K562 (cell line): ENCODE results near the gene RIMKLB. TPM values are rescaled to one million over a fixed set of nuclear protein-coding genes. Genes with fewer than 3 reads are reported as not detected.
"Not testable (repeated sequence)": the region's sequence is repeated elsewhere in the genome, so short reads cannot be mapped to it uniquely, and the experiment has no call there.

ENCODE experiments used
- ATAC-seq: fragments of 200-7000 bp; cut with Tn5 transposase; 3 replicates; pipeline ENCODE4 v1.9.1; 2020; ENCODE audit warnings: moderate library complexity
- BruUV-seq: library from RNA; stranded (reverse); fragments of 400-500 nt; replicated peaks from 2 replicates; lab custom pipeline; 2021; lab: Mats Ljungman, UMichigan
- CTCF ChIA-PET: fragments of 300-600 bp; formaldehyde crosslinking; extraction: SDS; loops from one replicate; lab custom pipeline; 2021; ENCODE audit warnings: low intra/inter-chr PET ratio; lab: Yijun Ruan, JAX
- POLR2A ChIA-PET: fragments of 300-600, 350-650 bp; sonication (Branson Sonifier 250); formaldehyde crosslinking; extraction: SDS; loops from one replicate; lab custom pipeline; 2021; ENCODE audit warnings: antibody characterized with exemption, inconsistent platforms; lab: Yijun Ruan, JAX
- DNase-seq, 4 experiments: peaks; one replicate each; pipeline versions ENCODE4 v3.0.0 to v3.0.0-alpha.2; 2011 to 2018; ENCODE audit warnings: low spot score in 3 of 4, mixed read lengths in 3 of 4; ENCODE audit errors: extremely low read depth in 1 of 4
- FAIRE-seq: peaks from 2 replicates; lab custom pipeline; 2011; peaks lifted over from hg19 to GRCh38; lab: Jason Lieb, UNC
- H2AFZ ChIP-seq: 2 replicates; pipeline ENCODE4 v1.6.0; 2011; ENCODE audit warnings: low read depth, low read length, control low read depth, inconsistent platforms
- H3K27ac ChIP-seq: fragments of 200-600 bp; 3 replicates; pipeline ENCODE4 v1.8.0; 2011; ENCODE audit warnings: low read depth, mild to moderate bottlenecking, control low read depth, inconsistent platforms, low read length, moderate library complexity, mixed read lengths; ENCODE audit errors: extremely low read depth
- H3K27me3 ChIP-seq, 2 experiments: fragments of 300-600 bp in 1 of 2; 2 replicates in 1 of 2; 3 replicates in 1 of 2; pipeline versions ENCODE4 v1.6.0 to v1.8.0; 2011; ENCODE audit warnings: inconsistent platforms in 2 of 2, low read length in 2 of 2, mild to moderate bottlenecking in 1 of 2, mixed read lengths in 1 of 2, moderate library complexity in 1 of 2; ENCODE audit not compliant: control insufficient read depth in 2 of 2, insufficient read depth in 2 of 2
- H3K36me3 ChIP-seq: fragments of 300-600 bp; 3 replicates; pipeline ENCODE4 v1.8.0; 2011; ENCODE audit warnings: mild to moderate bottlenecking, low read length, inconsistent platforms; ENCODE audit not compliant: control insufficient read depth, insufficient read depth
- H3K4me1 ChIP-seq, 2 experiments: fragments of 200-600 bp in 1 of 2; replicated peaks in 1 of 2; 2 replicates in 1 of 2; 3 replicates in 1 of 2; pipeline versions ENCODE4 v1.5.1 to v1.8.0; 2011; ENCODE audit warnings: inconsistent platforms in 2 of 2, low read length in 2 of 2, mild to moderate bottlenecking in 1 of 2, mixed read lengths in 1 of 2, moderate library complexity in 1 of 2; ENCODE audit not compliant: control insufficient read depth in 2 of 2, insufficient read depth in 2 of 2
- H3K4me2 ChIP-seq: 2 replicates; pipeline ENCODE4 v1.6.1; 2011; ENCODE audit warnings: low read length, control low read depth, inconsistent platforms, mixed read lengths; ENCODE audit not compliant: insufficient read depth
- H3K4me3 ChIP-seq: fragments of 200-600 bp; sonication (generic), shearing (Covaris generic); 2 replicates; pipeline ENCODE4 v1.5.1; 2016; ENCODE audit warnings: control low read depth, inconsistent platforms
- H3K79me2 ChIP-seq: fragments of 200-600 bp; 3 replicates; pipeline ENCODE4 v1.8.0; 2011; ENCODE audit warnings: low read length, inconsistent platforms; ENCODE audit not compliant: control insufficient read depth, insufficient read depth
- H3K9ac ChIP-seq, 2 experiments: 2 replicates each; pipeline versions ENCODE4 v1.6.0 to v1.6.1; 2011; ENCODE audit warnings: low read depth in 2 of 2, low read length in 2 of 2, control low read depth in 1 of 2, inconsistent platforms in 1 of 2, mild to moderate bottlenecking in 1 of 2, mixed read lengths in 1 of 2; ENCODE audit not compliant: insufficient read depth in 1 of 2
- H3K9me1 ChIP-seq: one replicate; pipeline ENCODE4 v1.6.0; 2011; ENCODE audit warnings: inconsistent platforms, mild to moderate bottlenecking, low read length, moderate library complexity; ENCODE audit not compliant: control insufficient read depth, insufficient read depth
- H3K9me3 ChIP-seq: replicated peaks from 2 replicates; pipeline ENCODE4 v1.5.1; 2011; ENCODE audit warnings: low read depth, low read length, inconsistent platforms; ENCODE audit not compliant: control insufficient read depth, insufficient read depth
- H4K20me1 ChIP-seq: replicated peaks from 2 replicates; pipeline ENCODE4 v1.6.1; 2011; ENCODE audit warnings: low read length, inconsistent platforms, mixed read lengths; ENCODE audit not compliant: control insufficient read depth, insufficient read depth
- NCOA2 ChIP-seq, 2 experiments: fragments of 450-650 bp; IDR thresholded peaks; 2 replicates each; pipeline ENCODE4 v1.6.1; 2018; ENCODE audit warnings: mild to moderate bottlenecking in 2 of 2, moderate library complexity in 1 of 2; ENCODE audit not compliant: partially characterized antibody in 2 of 2
- WGBS: fragments of 100-300 bp; shearing (Covaris generic); methylation state at CpG from one replicate; pipeline ENCODE4 v1.1.6; 2016; ENCODE audit warnings: low coverage, mixed read lengths; ENCODE audit not compliant: insufficient coverage; ENCODE audit errors: missing lambda C conversion rate; 5-methylcytosine and 5-hydroxymethylcytosine counted together
- in situ Hi-C: fragments of 300-500 bp; cut with MboI; formaldehyde crosslinking; loops from 4 replicates; pipeline ENCODE4 v1.15.0; 2018; ENCODE audit warnings: inconsistent platforms, mixed read lengths
- intact Hi-C: fragments of 100-400 bp; cut with micrococcal nuclease; formaldehyde crosslinking; loops from 2 replicates; pipeline ENCODE4 v1.14.2; 2022
- polyA plus RNA-seq, 8 experiments: library from polyadenylated mRNA; depleted of rRNA in 4 of 8; stranded (reverse) in 5 of 8; unstranded in 3 of 8; fragments of >200 nt; fragmentation: Nextera tagmentation in 2 of 8; fragmentation: Illumina TruSeq in 1 of 8; extraction: Ambion mirVana in 2 of 8; extraction: Trizol in 1 of 8; gene quantifications; 2 replicates each; pipeline versions ENCODE4 v1.2.1 to v1.2.3, GENCODE V29; 2011 to 2014; ENCODE audit warnings: inconsistent platforms in 1 of 8, missing spikeins in 1 of 8
- total RNA-seq, 7 experiments: library from RNA; depleted of rRNA in 6 of 7; stranded (reverse); fragments of >200 nt in 6 of 7; fragmentation: Illumina TruSeq in 2 of 7; extraction: Trizol in 2 of 7; gene quantifications; 2 replicates each; pipeline versions ENCODE4 v1.2.1 to v1.2.3, GENCODE V29; 2011 to 2021; ENCODE audit warnings: low replicate concordance in 1 of 7

The RIMKLB gene
- total and polyA plus RNA-seq, 9 of the 15 experiments (the other 6 are each of a cell fraction or from before 2014, with no cell fraction given), result 6.5 to 22.8 (median 17.2) TPM

DNA sequence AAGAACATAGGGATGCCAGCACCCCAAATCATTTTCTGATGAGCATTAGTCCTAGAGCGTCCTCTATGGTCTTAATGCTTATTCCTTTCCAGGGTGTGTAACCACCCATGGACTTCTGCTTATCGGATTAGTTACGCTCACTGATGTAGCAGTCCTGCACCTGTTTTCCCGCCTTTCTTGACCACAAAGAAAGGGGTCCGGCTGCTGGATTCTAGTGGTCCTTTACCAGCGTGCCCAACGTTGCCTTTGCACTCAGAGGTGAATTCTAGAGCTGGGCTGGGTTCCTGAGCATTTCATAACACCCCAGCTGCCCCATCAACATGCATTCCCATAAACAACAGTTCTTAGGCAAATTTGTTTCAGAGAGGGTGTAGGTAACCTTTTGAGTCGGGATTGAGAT lies 68.3 kb downstream of the RIMKLB start:
- H3K27ac ChIP-seq, H3K27me3 ChIP-seq, H3K4me1 ChIP-seq, BruUV-seq, in situ Hi-C loops, H3K9me3 ChIP-seq, CTCF ChIA-PET, FAIRE-seq, H3K4me3 ChIP-seq, H3K36me3 ChIP-seq, H3K9me1 ChIP-seq, POLR2A ChIA-PET, ATAC-seq, H2AFZ ChIP-seq, intact Hi-C loops, DNase-seq, H3K9ac ChIP-seq, H3K79me2 ChIP-seq, H4K20me1 ChIP-seq, H3K4me2 ChIP-seq: not testable (repeated sequence)
- 88% methylated on average over 5 of the region's 8 CpGs for whole genome bisulfite sequencing

- intact Hi-C loops (no loop called here), in situ Hi-C loops (no loop called here)
- ATAC-seq, result no peak
- POLR2A ChIA-PET, result no interaction called here
- Histone ChIP-seq H3K9me1 (no peaks in the 10 kb centered on the region), H3K4me1 (no peaks in the 10 kb centered on the region; a peak in 2 of 5 replicates), H3K27me3 (no peaks in the 10 kb centered on the region), H3K4me2 (no peak overlapping the region), H3K36me3 (peaks cover 18% of the 10 kb centered on the region; the same call in 1 of the 3 replicates), H4K20me1 (no peaks in the 10 kb centered on the region), H3K4me3 (no peak overlapping the region)
- CTCF ChIA-PET, result no interaction called here
- BruUV-seq, result no TSS peak
- DNase-seq, result no peak
- no peak for TF ChIP-seq NCOA2 (IDR thresholded peaks at IDR 0.05; ENCODE audit: partially characterized antibody in 2 of 2)
- TF ChIP-seq, all 486 proteins: peak for 0
- no peak for FAIRE-seq
- H3K9ac ChIP-seq, result no peak overlapping the region
- no peak overlapping the region for H2AFZ ChIP-seq
- H3K79me2 ChIP-seq, result no peaks in the 10 kb centered on the region; the same call in 2 of the 3 replicates
- H3K27ac ChIP-seq, result no peak overlapping the region
- 75% methylated on average over 2 of the region's 2 CpGs for WGBS
- no peaks in the 10 kb centered on the region for H3K9me3 ChIP-seq
Measured at GRCh38 chr12:8770499-8770898, 72.7 kb downstream of the RIMKLB start.
